K562 (cell line): ENCODE measurements around the gene PRKAR2B. TPM values are rescaled to one million over a fixed set of nuclear protein-coding genes. Genes with fewer than 3 reads are reported as not detected.

Source experiments
- ATF6 ChIP-seq: sonication (generic); formaldehyde crosslinking; IDR thresholded peaks from 2 replicates; pipeline ENCODE4 v1.4.0; 2020; ENCODE audit warnings: mild to moderate bottlenecking, missing genetic modification reagents
- BCL6 ChIP-seq: fragments of 250-450 bp; sonication (Bioruptor Pico); IDR thresholded peaks from 2 replicates; pipeline ENCODE4 v1.4.0; 2020
- BRD4 ChIP-seq: fragments of 200-600 bp; sonication (generic); IDR thresholded peaks from 2 replicates; pipeline ENCODE4 v1.6.1; 2017; ENCODE audit warnings: inconsistent platforms
- DNMT1 ChIP-seq: fragments of 450-650 bp; IDR thresholded peaks from 2 replicates; pipeline ENCODE4 v1.6.1; 2016; ENCODE audit warnings: antibody characterized with exemption, mild to moderate bottlenecking
- HDAC6 ChIP-seq: IDR thresholded peaks from 2 replicates; pipeline ENCODE4 v1.6.1; 2012; ENCODE audit warnings: low read depth, mild to moderate bottlenecking, control low read depth, inconsistent platforms, low read length, moderate library complexity
- HNRNPL ChIP-seq: fragments of 200-400 bp; formaldehyde crosslinking; IDR thresholded peaks from 2 replicates; pipeline ENCODE4 v1.6.1; 2017; ENCODE audit warnings: low read depth, mild to moderate bottlenecking, low read length
- POLR3A ChIP-seq: IDR thresholded peaks from 2 replicates; pipeline ENCODE4 v1.6.1; 2011; ENCODE audit warnings: borderline replicate concordance, mild to moderate bottlenecking, moderate library complexity; ENCODE audit not compliant: insufficient read length, insufficient read depth; ENCODE audit errors: extremely low read depth
- PREB ChIP-seq: sonication (generic); formaldehyde crosslinking; IDR thresholded peaks from 2 replicates; pipeline ENCODE4 v1.8.1; 2023; ENCODE audit warnings: mild to moderate bottlenecking, missing genetic modification reagents
- TCF3 ChIP-seq: sonication (generic); formaldehyde crosslinking; IDR thresholded peaks from 2 replicates; pipeline ENCODE4 v1.4.0; 2020; ENCODE audit warnings: mild to moderate bottlenecking, missing genetic modification reagents
- TEAD1 ChIP-seq, 2 experiments: fragments of 450-650 bp in 1 of 2; sonication (generic) in 1 of 2; formaldehyde crosslinking; IDR thresholded peaks; 2 replicates each; pipeline versions ENCODE4 v1.4.0 to v1.8.0; 2020 to 2022; ENCODE audit warnings: mild to moderate bottlenecking in 2 of 2, missing genetic modification reagents in 1 of 2
- WHSC1 ChIP-seq: IDR thresholded peaks from one replicate; pipeline ENCODE4 v1.6.1; 2012; ENCODE audit warnings: low read length, control low read depth, inconsistent platforms
- ZC3H4 ChIP-seq: sonication (generic); formaldehyde crosslinking; IDR thresholded peaks from 2 replicates; pipeline ENCODE4 v1.9.0; 2021; ENCODE audit warnings: missing genetic modification reagents, borderline replicate concordance
- ZNF644 ChIP-seq: fragments of 200-800 bp; sonication (Bioruptor generic); IDR thresholded peaks from 2 replicates; pipeline ENCODE4 v1.6.1; 2016; ENCODE audit warnings: low read depth, missing genetic modification characterization, missing compliant biosample characterization
- polyA plus RNA-seq, 8 experiments: library from polyadenylated mRNA; depleted of rRNA in 4 of 8; stranded (reverse) in 5 of 8; unstranded in 3 of 8; fragments of >200 nt; fragmentation: Nextera tagmentation in 2 of 8; fragmentation: Illumina TruSeq in 1 of 8; extraction: Ambion mirVana in 2 of 8; extraction: Trizol in 1 of 8; gene quantifications; 2 replicates each; pipeline versions ENCODE4 v1.2.1 to v1.2.3, GENCODE V29; 2011 to 2014; ENCODE audit warnings: inconsistent platforms in 1 of 8, missing spikeins in 1 of 8
- total RNA-seq, 7 experiments: library from RNA; depleted of rRNA in 6 of 7; stranded (reverse); fragments of >200 nt in 6 of 7; fragmentation: Illumina TruSeq in 2 of 7; extraction: Trizol in 2 of 7; gene quantifications; 2 replicates each; pipeline versions ENCODE4 v1.2.1 to v1.2.3, GENCODE V29; 2011 to 2021; ENCODE audit warnings: low replicate concordance in 1 of 7
- TF ChIP-seq, protein P1 (sequence below): fragments of 250-450 bp; sonication (Bioruptor Pico); IDR thresholded peaks from 2 replicates; pipeline ENCODE4 v1.4.0; 2020
- TF ChIP-seq, protein P2 (sequence below), 3 experiments: fragments of 200-800 bp in 1 of 3; fragments of 250-450 bp in 1 of 3; fragments of 450-650 bp in 1 of 3; sonication (Bioruptor Pico) in 1 of 3; sonication (Bioruptor generic) in 1 of 3; formaldehyde crosslinking in 1 of 3; IDR thresholded peaks; 2 replicates each; pipeline versions ENCODE4 v1.6.1 to v1.8.0; 2016 to 2022; ENCODE audit warnings: mild to moderate bottlenecking in 2 of 3, missing genetic modification characterization in 2 of 3, missing compliant biosample characterization in 1 of 3, moderate library complexity in 1 of 3
- TF ChIP-seq, protein P3 (sequence below): sonication (generic); formaldehyde crosslinking; IDR thresholded peaks from 2 replicates; pipeline ENCODE4 v1.9.0; 2022; ENCODE audit warnings: mild to moderate bottlenecking, missing genetic modification reagents
- TF ChIP-seq, protein P4 (sequence below): fragments of 250-450 bp; sonication (Bioruptor Pico); IDR thresholded peaks from 2 replicates; pipeline ENCODE4 v1.9.0; 2021; ENCODE audit warnings: mild to moderate bottlenecking, inconsistent platforms

Gene PRKAR2B
- total and polyA plus RNA-seq, 9 of the 15 experiments (the other 6 are each of a cell fraction or from before 2014, with no cell fraction given), result 59.0 to 173 (median 129) TPM

DNA sequence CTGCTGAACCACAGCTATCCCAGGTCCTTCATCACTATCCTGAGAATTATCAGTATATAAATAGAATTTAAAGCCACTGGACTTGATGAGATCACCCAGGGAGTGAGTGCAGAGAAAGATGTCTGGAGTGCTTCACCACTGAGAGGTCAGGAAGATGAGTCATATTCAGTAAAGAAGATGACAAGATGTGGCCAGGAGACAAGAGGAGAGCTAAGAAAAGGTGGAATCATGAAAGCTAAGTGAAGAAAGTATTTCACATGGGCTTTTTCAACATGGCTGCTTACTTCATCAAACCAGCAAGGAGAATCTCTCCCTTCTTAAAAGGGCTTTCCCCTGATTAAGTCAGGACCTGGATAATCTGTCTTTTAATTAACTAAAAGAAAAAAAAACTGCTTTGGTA is 9.1 kb upstream of the PRKAR2B start (continued):
- TF ChIP-seq ZNF644 (tag) (peak; percentile 31; the same call in 1 of the 2 replicates), ZC3H4 (CRISPR knock-in tag) (no peak), HNRNPL (no peak), HDAC6 (no peak), POLR3A (no peak), BCL6 (no peak), WHSC1 (no peak), PREB (CRISPR knock-in tag) (no peak), DNMT1 (no peak), BRD4 (no peak), TCF3 (CRISPR knock-in tag) (peak; percentile 89), TEAD1 (CRISPR knock-in tag; IDR thresholded peaks at IDR 0.05) (peak in 1 of 2 experiments; percentile 74; a peak in 2 of 4 replicates), ATF6 (no peak)
- TF ChIP-seq, protein P1, sequence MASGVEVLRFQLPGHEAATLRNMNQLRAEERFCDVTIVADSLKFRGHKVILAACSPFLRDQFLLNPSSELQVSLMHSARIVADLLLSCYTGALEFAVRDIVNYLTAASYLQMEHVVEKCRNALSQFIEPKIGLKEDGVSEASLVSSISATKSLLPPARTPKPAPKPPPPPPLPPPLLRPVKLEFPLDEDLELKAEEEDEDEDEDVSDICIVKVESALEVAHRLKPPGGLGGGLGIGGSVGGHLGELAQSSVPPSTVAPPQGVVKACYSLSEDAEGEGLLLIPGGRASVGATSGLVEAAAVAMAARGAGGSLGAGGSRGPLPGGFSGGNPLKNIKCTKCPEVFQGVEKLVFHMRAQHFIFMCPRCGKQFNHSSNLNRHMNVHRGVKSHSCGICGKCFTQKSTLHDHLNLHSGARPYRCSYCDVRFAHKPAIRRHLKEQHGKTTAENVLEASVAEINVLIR (CRISPR knock-in tag), result no peak
- TF ChIP-seq, protein P2, sequence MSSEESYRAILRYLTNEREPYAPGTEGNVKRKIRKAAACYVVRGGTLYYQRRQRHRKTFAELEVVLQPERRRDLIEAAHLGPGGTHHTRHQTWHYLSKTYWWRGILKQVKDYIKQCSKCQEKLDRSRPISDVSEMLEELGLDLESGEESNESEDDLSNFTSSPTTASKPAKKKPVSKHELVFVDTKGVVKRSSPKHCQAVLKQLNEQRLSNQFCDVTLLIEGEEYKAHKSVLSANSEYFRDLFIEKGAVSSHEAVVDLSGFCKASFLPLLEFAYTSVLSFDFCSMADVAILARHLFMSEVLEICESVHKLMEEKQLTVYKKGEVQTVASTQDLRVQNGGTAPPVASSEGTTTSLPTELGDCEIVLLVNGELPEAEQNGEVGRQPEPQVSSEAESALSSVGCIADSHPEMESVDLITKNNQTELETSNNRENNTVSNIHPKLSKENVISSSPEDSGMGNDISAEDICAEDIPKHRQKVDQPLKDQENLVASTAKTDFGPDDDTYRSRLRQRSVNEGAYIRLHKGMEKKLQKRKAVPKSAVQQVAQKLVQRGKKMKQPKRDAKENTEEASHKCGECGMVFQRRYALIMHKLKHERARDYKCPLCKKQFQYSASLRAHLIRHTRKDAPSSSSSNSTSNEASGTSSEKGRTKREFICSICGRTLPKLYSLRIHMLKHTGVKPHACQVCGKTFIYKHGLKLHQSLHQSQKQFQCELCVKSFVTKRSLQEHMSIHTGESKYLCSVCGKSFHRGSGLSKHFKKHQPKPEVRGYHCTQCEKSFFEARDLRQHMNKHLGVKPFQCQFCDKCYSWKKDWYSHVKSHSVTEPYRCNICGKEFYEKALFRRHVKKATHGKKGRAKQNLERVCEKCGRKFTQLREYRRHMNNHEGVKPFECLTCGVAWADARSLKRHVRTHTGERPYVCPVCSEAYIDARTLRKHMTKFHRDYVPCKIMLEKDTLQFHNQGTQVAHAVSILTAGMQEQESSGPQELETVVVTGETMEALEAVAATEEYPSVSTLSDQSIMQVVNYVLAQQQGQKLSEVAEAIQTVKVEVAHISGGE (CRISPR knock-in tag; IDR thresholded peaks at IDR 0.05), result no peak
- TF ChIP-seq, protein P3, sequence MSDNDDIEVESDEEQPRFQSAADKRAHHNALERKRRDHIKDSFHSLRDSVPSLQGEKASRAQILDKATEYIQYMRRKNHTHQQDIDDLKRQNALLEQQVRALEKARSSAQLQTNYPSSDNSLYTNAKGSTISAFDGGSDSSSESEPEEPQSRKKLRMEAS (CRISPR knock-in tag), result no peak
- TF ChIP-seq, protein P4, sequence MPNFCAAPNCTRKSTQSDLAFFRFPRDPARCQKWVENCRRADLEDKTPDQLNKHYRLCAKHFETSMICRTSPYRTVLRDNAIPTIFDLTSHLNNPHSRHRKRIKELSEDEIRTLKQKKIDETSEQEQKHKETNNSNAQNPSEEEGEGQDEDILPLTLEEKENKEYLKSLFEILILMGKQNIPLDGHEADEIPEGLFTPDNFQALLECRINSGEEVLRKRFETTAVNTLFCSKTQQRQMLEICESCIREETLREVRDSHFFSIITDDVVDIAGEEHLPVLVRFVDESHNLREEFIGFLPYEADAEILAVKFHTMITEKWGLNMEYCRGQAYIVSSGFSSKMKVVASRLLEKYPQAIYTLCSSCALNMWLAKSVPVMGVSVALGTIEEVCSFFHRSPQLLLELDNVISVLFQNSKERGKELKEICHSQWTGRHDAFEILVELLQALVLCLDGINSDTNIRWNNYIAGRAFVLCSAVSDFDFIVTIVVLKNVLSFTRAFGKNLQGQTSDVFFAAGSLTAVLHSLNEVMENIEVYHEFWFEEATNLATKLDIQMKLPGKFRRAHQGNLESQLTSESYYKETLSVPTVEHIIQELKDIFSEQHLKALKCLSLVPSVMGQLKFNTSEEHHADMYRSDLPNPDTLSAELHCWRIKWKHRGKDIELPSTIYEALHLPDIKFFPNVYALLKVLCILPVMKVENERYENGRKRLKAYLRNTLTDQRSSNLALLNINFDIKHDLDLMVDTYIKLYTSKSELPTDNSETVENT (CRISPR knock-in tag), result no peak
